PC-3 (cell line): Measurements from ENCODE around the gene TOM1L2. TPM values are rescaled to one million over a fixed set of nuclear protein-coding genes. Genes with fewer than 3 reads are reported as not detected.

Source experiments
- ATAC-seq: fragments of 200-7000 bp; cut with Tn5 transposase; 2 replicates; pipeline ENCODE4 v1.9.1; 2020; ENCODE audit warnings: mild to moderate bottlenecking, moderate library complexity
- BruUV-seq: library from RNA; stranded (reverse); fragments of 400-500 nt; replicated peaks from 2 replicates; lab custom pipeline; 2021; lab: Mats Ljungman, UMichigan
- CTCF ChIA-PET: fragments of 300-600 bp; sonication (Branson Sonifier 250); formaldehyde crosslinking; loops from one replicate; lab custom pipeline; 2022; ENCODE audit warnings: antibody characterized with exemption; lab: Charles Lee
- POLR2A ChIA-PET: fragments of 300-600 bp; sonication (Branson Sonifier 250); formaldehyde crosslinking; loops from one replicate; lab custom pipeline; 2022; ENCODE audit warnings: antibody characterized with exemption; ENCODE audit not compliant: unreplicated experiment; lab: Charles Lee
- DNase-seq: peaks from one replicate; pipeline ENCODE4 v3.0.0-alpha.2; 2015
- H2AFZ ChIP-seq: fragments of 300-600 bp; sonication (generic); 2 replicates; pipeline ENCODE4 v1.6.0; 2016; ENCODE audit warnings: antibody characterized with exemption, low read length
- H3F3A ChIP-seq: fragments of 300-600 bp; sonication (generic); one replicate; pipeline ENCODE4 v1.6.0; 2017; ENCODE audit warnings: antibody characterized with exemption, low read length, control low read depth, mild to moderate bottlenecking; ENCODE audit not compliant: unreplicated experiment
- H3K27ac ChIP-seq: fragments of 300-600 bp; sonication (generic); 2 replicates; pipeline ENCODE4 v1.5.1; 2016; ENCODE audit warnings: mild to moderate bottlenecking, low read length
- H3K27me3 ChIP-seq: fragments of 300-600 bp; sonication (generic); 2 replicates; pipeline ENCODE4 v1.6.1; 2016; ENCODE audit warnings: low read length, mixed read lengths
- H3K36me3 ChIP-seq: fragments of 300-600 bp; sonication (generic); 2 replicates; pipeline ENCODE4 v1.6.1; 2016; ENCODE audit warnings: low read depth, mixed run types, low read length, mixed read lengths
- H3K4me1 ChIP-seq: fragments of 300-600 bp; sonication (generic); 2 replicates; pipeline ENCODE4 v1.5.1; 2016; ENCODE audit warnings: low read length; ENCODE audit not compliant: insufficient read depth
- H3K4me2 ChIP-seq: fragments of 300-600 bp; sonication (generic); 2 replicates; pipeline ENCODE4 v1.6.0; 2016; ENCODE audit warnings: low read length
- H3K4me3 ChIP-seq: fragments of 300-600 bp; sonication (generic); 2 replicates; pipeline ENCODE4 v1.5.1; 2016; ENCODE audit warnings: mild to moderate bottlenecking, low read length, mixed read lengths
- H3K79me2 ChIP-seq: fragments of 300-600 bp; sonication (generic); 2 replicates; pipeline ENCODE4 v1.6.1; 2017; ENCODE audit warnings: low read length, mixed read lengths
- H3K9ac ChIP-seq: fragments of 300-600 bp; sonication (generic); 2 replicates; pipeline ENCODE4 v1.6.0; 2016; ENCODE audit warnings: mild to moderate bottlenecking, low read length
- H3K9me2 ChIP-seq: fragments of 300-600 bp; sonication (generic); replicated peaks from 2 replicates; pipeline ENCODE4 v1.6.1; 2016; ENCODE audit warnings: mixed run types, low read length, mixed read lengths
- H3K9me3 ChIP-seq: fragments of 300-600 bp; sonication (generic); 2 replicates; pipeline ENCODE4 v1.6.1; 2016; ENCODE audit warnings: low read length, mixed read lengths
- H4K20me1 ChIP-seq: fragments of 300-600 bp; sonication (generic); 2 replicates; pipeline ENCODE4 v1.6.1; 2016; ENCODE audit warnings: low read length, mixed read lengths
- EZH2 ChIP-seq: fragments of 300-600 bp; sonication (generic); IDR thresholded peaks from one replicate; pipeline ENCODE4 v1.6.1; 2017; ENCODE audit warnings: antibody characterized with exemption, mild to moderate bottlenecking, low read length; ENCODE audit not compliant: unreplicated experiment
- EZH2phosphoT487 ChIP-seq: fragments of 300-600 bp; sonication (generic); IDR thresholded peaks from 2 replicates; pipeline ENCODE4 v1.6.1; 2018; ENCODE audit warnings: mild to moderate bottlenecking, antibody characterized with exemption, low read length, borderline replicate concordance
- intact Hi-C: fragments of 100-400 bp; cut with micrococcal nuclease; formaldehyde crosslinking; loops from 2 replicates; pipeline ENCODE4 v1.9.0; 2023
- total RNA-seq: library from RNA; depleted of rRNA; stranded (reverse); fragments of >200 nt; gene quantifications from 2 replicates; pipeline ENCODE4 v1.2.3, GENCODE V29; 2014
- TF ChIP-seq, protein P1 (sequence below): fragments of 300-600 bp; sonication (generic); conservative IDR thresholded peaks from 2 replicates; pipeline ENCODE4 v1.5.1; 2017; ENCODE audit warnings: antibody characterized with exemption, low read depth, mild to moderate bottlenecking, low read length

TOM1L2 gene
- total RNA-seq, 1 experiment from 2014 or later: 53.3 TPM

DNA sequence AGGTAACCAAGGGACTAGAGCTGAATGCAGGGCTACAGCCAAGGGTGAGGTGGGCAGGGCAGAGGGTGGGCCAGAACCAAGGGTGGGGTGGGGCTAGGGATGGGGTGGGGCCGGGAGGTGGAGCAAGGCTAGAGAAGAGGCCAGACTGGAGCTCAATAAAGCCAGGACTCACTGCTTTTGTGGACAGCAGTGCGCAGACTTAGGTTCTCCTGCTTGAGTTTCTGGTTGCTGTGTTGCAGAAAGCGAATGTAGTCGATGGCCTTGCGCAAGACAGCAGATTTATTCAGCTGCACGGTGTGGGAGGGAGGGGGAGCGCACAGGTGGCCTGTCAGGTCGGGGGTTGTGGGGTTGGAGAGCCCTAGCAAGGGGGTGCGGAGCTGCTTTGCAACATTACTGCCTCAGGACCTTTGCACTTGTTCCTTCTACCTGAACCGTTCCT lies 154.1 kb downstream of the TOM1L2 start:
- H3K9ac ChIP-seq: no peak overlapping the region
- peaks cover 55% of the 10 kb centered on the region for H3K36me3 ChIP-seq
- H3K79me2 ChIP-seq: peaks cover 33% of the 10 kb centered on the region
- no peak for TF ChIP-seq EZH2
- TF ChIP-seq, protein P1, sequence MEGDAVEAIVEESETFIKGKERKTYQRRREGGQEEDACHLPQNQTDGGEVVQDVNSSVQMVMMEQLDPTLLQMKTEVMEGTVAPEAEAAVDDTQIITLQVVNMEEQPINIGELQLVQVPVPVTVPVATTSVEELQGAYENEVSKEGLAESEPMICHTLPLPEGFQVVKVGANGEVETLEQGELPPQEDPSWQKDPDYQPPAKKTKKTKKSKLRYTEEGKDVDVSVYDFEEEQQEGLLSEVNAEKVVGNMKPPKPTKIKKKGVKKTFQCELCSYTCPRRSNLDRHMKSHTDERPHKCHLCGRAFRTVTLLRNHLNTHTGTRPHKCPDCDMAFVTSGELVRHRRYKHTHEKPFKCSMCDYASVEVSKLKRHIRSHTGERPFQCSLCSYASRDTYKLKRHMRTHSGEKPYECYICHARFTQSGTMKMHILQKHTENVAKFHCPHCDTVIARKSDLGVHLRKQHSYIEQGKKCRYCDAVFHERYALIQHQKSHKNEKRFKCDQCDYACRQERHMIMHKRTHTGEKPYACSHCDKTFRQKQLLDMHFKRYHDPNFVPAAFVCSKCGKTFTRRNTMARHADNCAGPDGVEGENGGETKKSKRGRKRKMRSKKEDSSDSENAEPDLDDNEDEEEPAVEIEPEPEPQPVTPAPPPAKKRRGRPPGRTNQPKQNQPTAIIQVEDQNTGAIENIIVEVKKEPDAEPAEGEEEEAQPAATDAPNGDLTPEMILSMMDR: no peak
- TF ChIP-seq EZH2phosphoT487: no peak
- ATAC-seq: peak; percentile 34
- no peak overlapping the region for H3K4me2 ChIP-seq
- H3K4me3 ChIP-seq: no peak overlapping the region
- no peaks in the 10 kb centered on the region for H3K27me3 ChIP-seq
- peaks cover 37% of the 10 kb centered on the region; the same call in 1 of the 2 replicates for H4K20me1 ChIP-seq
- no TSS peak for BruUV-seq
- POLR2A ChIA-PET: interaction anchor here (0.6 kb wide), 1 partner anchor 132 kb away, joined by 3 read pairs; no protein-coding TSS in a partner anchor
- CTCF ChIA-PET: interaction anchor here (0.6 kb wide), 1 partner anchor 176 kb away, joined by 4 read pairs; no protein-coding TSS in a partner anchor
- H3F3A ChIP-seq: no peaks in the 10 kb centered on the region
- no peak overlapping the region for H2AFZ ChIP-seq
- H3K9me3 ChIP-seq: no peaks in the 10 kb centered on the region
- intact Hi-C loops: no loop called here
- H3K27ac ChIP-seq: no peak overlapping the region
- DNase-seq: peak; percentile 43
- peaks cover 50% of the 10 kb centered on the region for H3K4me1 ChIP-seq
- H3K9me2 ChIP-seq: no peaks in the 10 kb centered on the region

DNA sequence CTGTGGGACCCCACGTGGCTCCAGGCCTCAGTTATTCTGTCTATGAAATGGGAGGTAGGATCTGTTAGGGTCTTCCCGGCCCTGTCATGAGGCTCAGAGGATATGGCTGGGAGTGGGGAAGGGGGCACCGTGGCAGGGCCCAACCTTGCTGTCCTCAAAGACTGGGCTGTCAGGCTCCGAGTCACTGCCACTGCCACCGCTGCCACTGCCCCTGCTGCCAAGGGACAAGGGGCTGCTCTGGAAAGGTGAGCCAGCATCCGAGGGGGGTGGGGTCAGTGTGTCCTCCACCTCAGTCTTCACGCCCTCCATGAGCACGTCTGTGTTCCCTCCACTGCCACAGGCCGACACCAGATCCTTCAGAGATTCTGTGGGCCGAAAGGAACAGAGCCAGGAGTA lies 154.7 kb downstream of the TOM1L2 start:
- TF ChIP-seq, protein P1: no peak
- no peak for TF ChIP-seq EZH2phosphoT487
- TF ChIP-seq EZH2: no peak
- Histone ChIP-seq H3K27me3 (no peaks in the 10 kb centered on the region), H3K36me3 (peaks cover 59% of the 10 kb centered on the region), H3K79me2 (peaks cover 27% of the 10 kb centered on the region), H3F3A (no peaks in the 10 kb centered on the region), H3K4me3 (no peak overlapping the region), H3K9me3 (no peaks in the 10 kb centered on the region), H3K4me1 (peaks cover 45% of the 10 kb centered on the region), H2AFZ (no peak overlapping the region), H3K4me2 (no peak overlapping the region), H3K9me2 (no peaks in the 10 kb centered on the region), H4K20me1 (peaks cover 32% of the 10 kb centered on the region; the same call in 1 of the 2 replicates), H3K27ac (no peak overlapping the region), H3K9ac (no peak overlapping the region)
- ChIA-PET POLR2A (no interaction called here), CTCF (interaction anchor here (0.6 kb wide), 1 partner anchor 175 kb away, joined by 4 read pairs; no protein-coding TSS in a partner anchor)
- DNase-seq (no peak), ATAC-seq (no peak)
- no TSS peak for BruUV-seq
- intact Hi-C loops: no loop called here

DNA sequence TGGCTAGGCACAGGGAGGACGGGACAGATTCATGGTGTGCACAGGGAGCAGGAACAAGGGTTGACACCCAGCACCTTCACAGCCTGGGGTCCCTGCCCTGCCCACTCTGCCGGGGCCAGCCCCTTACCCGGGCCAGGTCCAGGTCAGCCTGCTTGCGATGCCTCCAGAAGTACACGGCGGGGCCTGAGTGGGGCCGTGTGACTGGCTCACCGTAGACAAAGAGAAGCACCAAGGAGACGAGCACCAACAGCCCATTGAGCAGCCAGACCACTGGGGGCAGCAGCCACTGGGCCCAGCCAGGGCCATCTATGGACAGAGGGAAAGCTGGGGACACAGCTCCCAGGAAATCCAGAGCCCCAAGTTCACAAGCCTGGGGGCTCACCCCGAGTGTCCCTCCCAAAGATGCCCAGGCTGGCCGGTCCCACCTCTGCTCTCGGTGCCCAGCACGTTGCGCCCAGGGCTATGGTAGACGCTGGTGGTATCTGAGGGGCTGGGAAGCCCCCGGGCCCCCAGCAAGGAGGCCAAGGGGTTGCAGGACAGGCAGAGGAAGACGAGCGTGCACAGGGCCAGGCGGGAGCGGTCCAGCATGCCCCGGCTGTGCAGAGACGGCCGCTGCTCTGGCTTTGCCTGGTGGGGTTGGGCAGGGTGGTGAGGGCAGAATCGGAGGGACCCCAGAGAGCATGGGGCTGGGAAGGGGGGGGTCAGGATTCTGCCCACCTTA lies 155.2 kb downstream of the TOM1L2 start:
- H3K4me2 ChIP-seq: no peak overlapping the region
- H3K9ac ChIP-seq: no peak overlapping the region
- H3K4me1 ChIP-seq: peaks cover 41% of the 10 kb centered on the region
- ChIA-PET CTCF (no interaction called here), POLR2A (no interaction called here)
- ATAC-seq: no peak
- no peaks in the 10 kb centered on the region for H3K9me2 ChIP-seq
- H3K27ac ChIP-seq: no peak overlapping the region
- no peak overlapping the region for H2AFZ ChIP-seq
- H3K27me3 ChIP-seq: no peaks in the 10 kb centered on the region
- TF ChIP-seq EZH2 (no peak), EZH2phosphoT487 (no peak)
- TF ChIP-seq, protein P1: no peak; the same call in 1 of the 2 replicates
- H3K4me3 ChIP-seq: no peak overlapping the region
- H3K9me3 ChIP-seq: no peaks in the 10 kb centered on the region
- intact Hi-C loops: no loop called here
- peaks cover 1% of the 10 kb centered on the region for H3F3A ChIP-seq
- H3K79me2 ChIP-seq: peaks cover 21% of the 10 kb centered on the region
- H3K36me3 ChIP-seq: peaks cover 64% of the 10 kb centered on the region
- peaks cover 31% of the 10 kb centered on the region; the same call in 1 of the 2 replicates for H4K20me1 ChIP-seq
- no TSS peak for BruUV-seq
- DNase-seq: no peak
